HepG2 (cell line): ENCODE data around the gene UPK1A. TPM values are rescaled to one million over a fixed set of nuclear protein-coding genes. Genes with fewer than 3 reads are reported as not detected.

Experiments
- CC2D1A ChIP-seq: sonication (generic); formaldehyde crosslinking; IDR thresholded peaks from 2 replicates; pipeline ENCODE4 v1.8.1; 2023; ENCODE audit warnings: mild to moderate bottlenecking, missing genetic modification reagents
- CEBPG ChIP-seq: IDR thresholded peaks from 2 replicates; pipeline ENCODE4 v1.6.1; 2016
- FLYWCH1 ChIP-seq: sonication (generic); formaldehyde crosslinking; IDR thresholded peaks from 2 replicates; pipeline ENCODE4 v1.8.1; 2023; ENCODE audit warnings: mild to moderate bottlenecking, missing genetic modification reagents
- HOXA7 ChIP-seq: sonication (generic); formaldehyde crosslinking; IDR thresholded peaks from 2 replicates; pipeline ENCODE4 v1.8.1; 2022; ENCODE audit warnings: mild to moderate bottlenecking, missing genetic modification reagents, moderate library complexity
- NCOA1 ChIP-seq: sonication (generic); formaldehyde crosslinking; IDR thresholded peaks from 2 replicates; pipeline ENCODE4 v1.9.0; 2021; ENCODE audit warnings: missing genetic modification reagents
- PLRG1 ChIP-seq: fragments of 450-650 bp; conservative IDR thresholded peaks from 2 replicates; pipeline ENCODE4 v1.6.1; 2016
- RAD21 ChIP-seq: fragments of 450-650 bp; formaldehyde crosslinking; IDR thresholded peaks from 2 replicates; pipeline ENCODE4 v1.5.0; 2020; ENCODE audit warnings: mild to moderate bottlenecking
- STAT5B ChIP-seq: sonication (generic); formaldehyde crosslinking; IDR thresholded peaks from 2 replicates; pipeline ENCODE4 v1.4.0; 2020; ENCODE audit warnings: missing genetic modification reagents
- USF2 ChIP-seq, 2 experiments: sonication (generic) in 1 of 2; formaldehyde crosslinking in 1 of 2; IDR thresholded peaks; 2 replicates each; pipeline versions ENCODE4 v1.5.1 to v1.6.1; 2011 to 2020; ENCODE audit warnings: borderline replicate concordance in 1 of 2, low read depth in 1 of 2, low read length in 1 of 2, mild to moderate bottlenecking in 1 of 2, missing genetic modification reagents in 1 of 2, moderate library complexity in 1 of 2
- ZNF580 ChIP-seq: IDR thresholded peaks from 2 replicates; pipeline ENCODE4 v1.6.1; 2016; ENCODE audit warnings: low read depth, borderline replicate concordance
- ZNF788 ChIP-seq: sonication (generic); formaldehyde crosslinking; IDR thresholded peaks from 2 replicates; pipeline ENCODE4 v1.5.0; 2020; ENCODE audit warnings: mild to moderate bottlenecking, missing genetic modification reagents, borderline replicate concordance
- ZUFSP ChIP-seq: sonication (generic); formaldehyde crosslinking; IDR thresholded peaks from 2 replicates; pipeline ENCODE4 v1.9.0; 2021; ENCODE audit warnings: missing genetic modification reagents, mild to moderate bottlenecking, borderline replicate concordance
- polyA plus RNA-seq, 8 experiments: library from polyadenylated mRNA; depleted of rRNA in 3 of 8; stranded (reverse) in 7 of 8; unstranded in 1 of 8; fragments of >200 nt; fragmentation: Illumina TruSeq in 4 of 8; extraction: Trizol in 4 of 8; gene quantifications; 2 replicates each; pipeline versions ENCODE4 v1.2.1 to v1.2.3, GENCODE V29; 2011 to 2016; ENCODE audit warnings: low read depth in 4 of 8, missing spikeins in 1 of 8, mixed read lengths in 1 of 8; ENCODE audit not compliant: insufficient read depth in 1 of 8
- total RNA-seq, 5 experiments: library from RNA; depleted of rRNA; stranded (reverse); fragments of >200 nt; fragmentation: Illumina TruSeq; extraction: Trizol; gene quantifications; 2 replicates each; pipeline ENCODE4 v1.2.3, GENCODE V29; 2016; ENCODE audit warnings: low read depth in 1 of 5
- TF ChIP-seq, protein P1 (sequence below): sonication (generic); formaldehyde crosslinking; IDR thresholded peaks from 2 replicates; pipeline ENCODE4 v1.4.0; 2020; ENCODE audit warnings: mild to moderate bottlenecking, low read depth, missing genetic modification reagents
- TF ChIP-seq, protein P2 (sequence below): sonication (generic); formaldehyde crosslinking; conservative IDR thresholded peaks from 2 replicates; pipeline ENCODE4 v1.5.0; 2020; ENCODE audit warnings: missing genetic modification reagents
- TF ChIP-seq, protein P3 (sequence below): sonication (generic); formaldehyde crosslinking; IDR thresholded peaks from 2 replicates; pipeline ENCODE4 v1.4.0; 2020; ENCODE audit warnings: mild to moderate bottlenecking, missing genetic modification reagents
- TF ChIP-seq, protein P4 (sequence below): sonication (generic); formaldehyde crosslinking; IDR thresholded peaks from 2 replicates; pipeline ENCODE4 v1.4.0; 2020; ENCODE audit warnings: missing genetic modification reagents, borderline replicate concordance

The UPK1A gene
- total and polyA plus RNA-seq, 2 of the 13 experiments (the other 11 are each of a cell fraction or from before 2014, with no cell fraction given) = 2.9 TPM; not detected in 1

DNA sequence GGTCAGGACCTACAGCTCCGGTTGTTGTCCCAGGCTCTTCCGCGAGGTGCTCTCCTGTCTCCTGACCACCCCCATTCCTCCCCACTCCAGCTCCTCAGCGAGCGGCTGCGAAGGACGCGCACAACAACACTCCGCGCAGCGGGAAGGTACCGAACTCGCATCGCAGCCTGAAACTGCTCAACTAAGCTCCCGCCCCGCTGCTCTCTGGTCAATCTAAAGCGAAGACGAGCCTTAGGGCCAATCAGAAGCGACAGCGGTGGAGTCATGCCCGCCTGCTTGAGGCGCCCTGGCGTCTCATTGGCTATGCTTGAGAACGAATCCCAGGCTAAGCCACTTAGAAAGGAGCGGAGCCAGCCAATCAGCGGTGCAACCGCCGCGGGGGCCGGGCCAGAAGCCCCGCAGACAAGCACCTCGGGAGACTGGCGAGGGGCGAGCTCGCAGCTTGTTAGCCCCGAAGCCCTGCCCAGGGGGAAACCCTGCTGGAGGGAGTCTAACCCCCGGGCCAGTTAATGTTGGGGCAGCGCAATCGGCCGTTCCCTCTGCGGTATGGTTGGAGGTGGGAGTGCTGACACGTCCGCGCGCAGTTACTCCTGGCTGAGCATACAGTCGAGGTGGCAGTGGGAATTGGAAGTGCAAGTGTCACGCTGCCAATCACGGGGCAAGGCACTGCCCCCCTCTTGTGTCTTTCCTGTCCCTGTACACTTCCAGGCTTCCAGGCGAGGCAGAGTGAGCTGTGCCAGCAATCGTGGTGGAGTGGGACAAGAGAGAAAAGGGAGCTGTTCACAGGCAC, 36.1 kb downstream of the UPK1A start (continued):
- TF ChIP-seq, protein P1, sequence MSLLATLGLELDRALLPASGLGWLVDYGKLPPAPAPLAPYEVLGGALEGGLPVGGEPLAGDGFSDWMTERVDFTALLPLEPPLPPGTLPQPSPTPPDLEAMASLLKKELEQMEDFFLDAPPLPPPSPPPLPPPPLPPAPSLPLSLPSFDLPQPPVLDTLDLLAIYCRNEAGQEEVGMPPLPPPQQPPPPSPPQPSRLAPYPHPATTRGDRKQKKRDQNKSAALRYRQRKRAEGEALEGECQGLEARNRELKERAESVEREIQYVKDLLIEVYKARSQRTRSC = no peak
- TF ChIP-seq, protein P2, sequence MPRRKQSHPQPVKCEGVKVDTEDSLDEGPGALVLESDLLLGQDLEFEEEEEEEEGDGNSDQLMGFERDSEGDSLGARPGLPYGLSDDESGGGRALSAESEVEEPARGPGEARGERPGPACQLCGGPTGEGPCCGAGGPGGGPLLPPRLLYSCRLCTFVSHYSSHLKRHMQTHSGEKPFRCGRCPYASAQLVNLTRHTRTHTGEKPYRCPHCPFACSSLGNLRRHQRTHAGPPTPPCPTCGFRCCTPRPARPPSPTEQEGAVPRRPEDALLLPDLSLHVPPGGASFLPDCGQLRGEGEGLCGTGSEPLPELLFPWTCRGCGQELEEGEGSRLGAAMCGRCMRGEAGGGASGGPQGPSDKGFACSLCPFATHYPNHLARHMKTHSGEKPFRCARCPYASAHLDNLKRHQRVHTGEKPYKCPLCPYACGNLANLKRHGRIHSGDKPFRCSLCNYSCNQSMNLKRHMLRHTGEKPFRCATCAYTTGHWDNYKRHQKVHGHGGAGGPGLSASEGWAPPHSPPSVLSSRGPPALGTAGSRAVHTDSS (CRISPR knock-in tag) = no peak
- TF ChIP-seq STAT5B (no peak), ZNF580 (CRISPR knock-in tag) (peak; percentile 52; the same call in 1 of the 2 replicates), HOXA7 (CRISPR knock-in tag) (no peak), RAD21 (CRISPR knock-in tag) (no peak), NCOA1 (CRISPR knock-in tag) (no peak), CEBPG (0 out of 2 replicates have a peak, but pooled peaks have one; percentile 4), CC2D1A (CRISPR knock-in tag) (no peak), PLRG1 (no peak), ZUFSP (CRISPR knock-in tag) (no peak), USF2 (IDR thresholded peaks at IDR 0.05; ENCODE audit: low read depth, low read length) (no peak), USF2 (CRISPR knock-in tag; IDR thresholded peaks at IDR 0.05; ENCODE audit: borderline replicate concordance) (no peak), FLYWCH1 (CRISPR knock-in tag) (no peak), ZNF788 (peak; percentile 26; the same call in 1 of the 2 replicates)
- TF ChIP-seq, protein P3, sequence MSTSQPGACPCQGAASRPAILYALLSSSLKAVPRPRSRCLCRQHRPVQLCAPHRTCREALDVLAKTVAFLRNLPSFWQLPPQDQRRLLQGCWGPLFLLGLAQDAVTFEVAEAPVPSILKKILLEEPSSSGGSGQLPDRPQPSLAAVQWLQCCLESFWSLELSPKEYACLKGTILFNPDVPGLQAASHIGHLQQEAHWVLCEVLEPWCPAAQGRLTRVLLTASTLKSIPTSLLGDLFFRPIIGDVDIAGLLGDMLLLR = peak; percentile 30; the same call in 1 of the 2 replicates
- TF ChIP-seq, protein P4, sequence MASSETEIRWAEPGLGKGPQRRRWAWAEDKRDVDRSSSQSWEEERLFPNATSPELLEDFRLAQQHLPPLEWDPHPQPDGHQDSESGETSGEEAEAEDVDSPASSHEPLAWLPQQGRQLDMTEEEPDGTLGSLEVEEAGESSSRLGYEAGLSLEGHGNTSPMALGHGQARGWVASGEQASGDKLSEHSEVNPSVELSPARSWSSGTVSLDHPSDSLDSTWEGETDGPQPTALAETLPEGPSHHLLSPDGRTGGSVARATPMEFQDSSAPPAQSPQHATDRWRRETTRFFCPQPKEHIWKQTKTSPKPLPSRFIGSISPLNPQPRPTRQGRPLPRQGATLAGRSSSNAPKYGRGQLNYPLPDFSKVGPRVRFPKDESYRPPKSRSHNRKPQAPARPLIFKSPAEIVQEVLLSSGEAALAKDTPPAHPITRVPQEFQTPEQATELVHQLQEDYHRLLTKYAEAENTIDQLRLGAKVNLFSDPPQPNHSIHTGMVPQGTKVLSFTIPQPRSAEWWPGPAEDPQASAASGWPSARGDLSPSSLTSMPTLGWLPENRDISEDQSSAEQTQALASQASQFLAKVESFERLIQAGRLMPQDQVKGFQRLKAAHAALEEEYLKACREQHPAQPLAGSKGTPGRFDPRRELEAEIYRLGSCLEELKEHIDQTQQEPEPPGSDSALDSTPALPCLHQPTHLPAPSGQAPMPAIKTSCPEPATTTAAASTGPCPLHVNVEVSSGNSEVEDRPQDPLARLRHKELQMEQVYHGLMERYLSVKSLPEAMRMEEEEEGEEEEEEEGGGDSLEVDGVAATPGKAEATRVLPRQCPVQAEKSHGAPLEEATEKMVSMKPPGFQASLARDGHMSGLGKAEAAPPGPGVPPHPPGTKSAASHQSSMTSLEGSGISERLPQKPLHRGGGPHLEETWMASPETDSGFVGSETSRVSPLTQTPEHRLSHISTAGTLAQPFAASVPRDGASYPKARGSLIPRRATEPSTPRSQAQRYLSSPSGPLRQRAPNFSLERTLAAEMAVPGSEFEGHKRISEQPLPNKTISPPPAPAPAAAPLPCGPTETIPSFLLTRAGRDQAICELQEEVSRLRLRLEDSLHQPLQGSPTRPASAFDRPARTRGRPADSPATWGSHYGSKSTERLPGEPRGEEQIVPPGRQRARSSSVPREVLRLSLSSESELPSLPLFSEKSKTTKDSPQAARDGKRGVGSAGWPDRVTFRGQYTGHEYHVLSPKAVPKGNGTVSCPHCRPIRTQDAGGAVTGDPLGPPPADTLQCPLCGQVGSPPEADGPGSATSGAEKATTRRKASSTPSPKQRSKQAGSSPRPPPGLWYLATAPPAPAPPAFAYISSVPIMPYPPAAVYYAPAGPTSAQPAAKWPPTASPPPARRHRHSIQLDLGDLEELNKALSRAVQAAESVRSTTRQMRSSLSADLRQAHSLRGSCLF (CRISPR knock-in tag) = no peak
